K562 (cell line): Measurements from ENCODE around the gene PEX13. TPM values are rescaled to one million over a fixed set of nuclear protein-coding genes. Genes with fewer than 3 reads are reported as not detected.

Experiments used
- ATAC-seq: fragments of 200-7000 bp; cut with Tn5 transposase; 3 replicates; pipeline ENCODE4 v1.9.1; 2020; ENCODE audit warnings: moderate library complexity
- BruUV-seq: library from RNA; stranded (reverse); fragments of 400-500 nt; replicated peaks from 2 replicates; lab custom pipeline; 2021; lab: Mats Ljungman, UMichigan
- CTCF ChIA-PET: fragments of 300-600 bp; formaldehyde crosslinking; extraction: SDS; loops from one replicate; lab custom pipeline; 2021; ENCODE audit warnings: low intra/inter-chr PET ratio; lab: Yijun Ruan, JAX
- POLR2A ChIA-PET: fragments of 300-600, 350-650 bp; sonication (Branson Sonifier 250); formaldehyde crosslinking; extraction: SDS; loops from one replicate; lab custom pipeline; 2021; ENCODE audit warnings: antibody characterized with exemption, inconsistent platforms; lab: Yijun Ruan, JAX
- DNase-seq, 4 experiments: peaks; one replicate each; pipeline versions ENCODE4 v3.0.0 to v3.0.0-alpha.2; 2011 to 2018; ENCODE audit warnings: low spot score in 3 of 4, mixed read lengths in 3 of 4; ENCODE audit errors: extremely low read depth in 1 of 4
- FAIRE-seq: peaks from 2 replicates; lab custom pipeline; 2011; peaks lifted over from hg19 to GRCh38; lab: Jason Lieb, UNC
- H2AFZ ChIP-seq: 2 replicates; pipeline ENCODE4 v1.6.0; 2011; ENCODE audit warnings: low read depth, low read length, control low read depth, inconsistent platforms
- H3K27ac ChIP-seq: fragments of 200-600 bp; 3 replicates; pipeline ENCODE4 v1.8.0; 2011; ENCODE audit warnings: low read depth, mild to moderate bottlenecking, control low read depth, inconsistent platforms, low read length, moderate library complexity, mixed read lengths; ENCODE audit errors: extremely low read depth
- H3K27me3 ChIP-seq, 2 experiments: fragments of 300-600 bp in 1 of 2; 2 replicates in 1 of 2; 3 replicates in 1 of 2; pipeline versions ENCODE4 v1.6.0 to v1.8.0; 2011; ENCODE audit warnings: inconsistent platforms in 2 of 2, low read length in 2 of 2, mild to moderate bottlenecking in 1 of 2, mixed read lengths in 1 of 2, moderate library complexity in 1 of 2; ENCODE audit not compliant: control insufficient read depth in 2 of 2, insufficient read depth in 2 of 2
- H3K36me3 ChIP-seq: fragments of 300-600 bp; 3 replicates; pipeline ENCODE4 v1.8.0; 2011; ENCODE audit warnings: mild to moderate bottlenecking, low read length, inconsistent platforms; ENCODE audit not compliant: control insufficient read depth, insufficient read depth
- H3K4me1 ChIP-seq, 2 experiments: fragments of 200-600 bp in 1 of 2; replicated peaks in 1 of 2; 2 replicates in 1 of 2; 3 replicates in 1 of 2; pipeline versions ENCODE4 v1.5.1 to v1.8.0; 2011; ENCODE audit warnings: inconsistent platforms in 2 of 2, low read length in 2 of 2, mild to moderate bottlenecking in 1 of 2, mixed read lengths in 1 of 2, moderate library complexity in 1 of 2; ENCODE audit not compliant: control insufficient read depth in 2 of 2, insufficient read depth in 2 of 2
- H3K4me2 ChIP-seq: 2 replicates; pipeline ENCODE4 v1.6.1; 2011; ENCODE audit warnings: low read length, control low read depth, inconsistent platforms, mixed read lengths; ENCODE audit not compliant: insufficient read depth
- H3K4me3 ChIP-seq: fragments of 200-600 bp; sonication (generic), shearing (Covaris generic); 2 replicates; pipeline ENCODE4 v1.5.1; 2016; ENCODE audit warnings: control low read depth, inconsistent platforms
- H3K79me2 ChIP-seq: fragments of 200-600 bp; 3 replicates; pipeline ENCODE4 v1.8.0; 2011; ENCODE audit warnings: low read length, inconsistent platforms; ENCODE audit not compliant: control insufficient read depth, insufficient read depth
- H3K9ac ChIP-seq, 2 experiments: 2 replicates each; pipeline versions ENCODE4 v1.6.0 to v1.6.1; 2011; ENCODE audit warnings: low read depth in 2 of 2, low read length in 2 of 2, control low read depth in 1 of 2, inconsistent platforms in 1 of 2, mild to moderate bottlenecking in 1 of 2, mixed read lengths in 1 of 2; ENCODE audit not compliant: insufficient read depth in 1 of 2
- H3K9me1 ChIP-seq: one replicate; pipeline ENCODE4 v1.6.0; 2011; ENCODE audit warnings: inconsistent platforms, mild to moderate bottlenecking, low read length, moderate library complexity; ENCODE audit not compliant: control insufficient read depth, insufficient read depth
- H3K9me3 ChIP-seq: replicated peaks from 2 replicates; pipeline ENCODE4 v1.5.1; 2011; ENCODE audit warnings: low read depth, low read length, inconsistent platforms; ENCODE audit not compliant: control insufficient read depth, insufficient read depth
- H4K20me1 ChIP-seq: replicated peaks from 2 replicates; pipeline ENCODE4 v1.6.1; 2011; ENCODE audit warnings: low read length, inconsistent platforms, mixed read lengths; ENCODE audit not compliant: control insufficient read depth, insufficient read depth
- CBX1 ChIP-seq: sonication (generic); IDR thresholded peaks from 2 replicates; pipeline ENCODE4 v1.6.1; 2016; ENCODE audit warnings: antibody characterized with exemption, low read depth, mild to moderate bottlenecking
- HSF4 ChIP-seq: fragments of 250-450 bp; sonication (Bioruptor Pico); IDR thresholded peaks from 2 replicates; pipeline ENCODE4 v2.1.2; 2022; ENCODE audit warnings: mild to moderate bottlenecking, moderate library complexity, borderline replicate concordance
- ILK ChIP-seq: fragments of 450-650 bp; IDR thresholded peaks from 2 replicates; pipeline ENCODE4 v1.6.1; 2016; ENCODE audit warnings: missing genetic modification characterization, low read depth, mild to moderate bottlenecking, missing compliant biosample characterization, moderate library complexity, borderline replicate concordance
- JUNB ChIP-seq: fragments of 450-650 bp; formaldehyde crosslinking; conservative IDR thresholded peaks from 2 replicates; pipeline ENCODE4 v1.4.0; 2020; ENCODE audit warnings: mild to moderate bottlenecking
- L3MBTL2 ChIP-seq: fragments of 450-650 bp; IDR thresholded peaks from 2 replicates; pipeline ENCODE4 v1.6.1; 2016; ENCODE audit warnings: mild to moderate bottlenecking, moderate library complexity
- MBD2 ChIP-seq: sonication (generic); IDR thresholded peaks from 2 replicates; pipeline ENCODE4 v1.6.1; 2016; ENCODE audit warnings: low read depth, borderline replicate concordance
- NFATC3 ChIP-seq: fragments of 450-650 bp; IDR thresholded peaks from 2 replicates; pipeline ENCODE4 v1.6.1; 2017; ENCODE audit warnings: mild to moderate bottlenecking
- NFIC ChIP-seq: fragments of 450-650 bp; IDR thresholded peaks from 2 replicates; pipeline ENCODE4 v1.6.1; 2017; ENCODE audit warnings: mild to moderate bottlenecking, inconsistent platforms
- NR0B1 ChIP-seq: fragments of 450-650 bp; IDR thresholded peaks from one replicate; pipeline ENCODE4 v1.6.1; 2018; ENCODE audit warnings: mild to moderate bottlenecking, moderate library complexity; ENCODE audit not compliant: partially characterized antibody
- STAT5B ChIP-seq: fragments of 250-450 bp; sonication (Bioruptor Pico); IDR thresholded peaks from 2 replicates; pipeline ENCODE4 v1.8.0; 2021; ENCODE audit warnings: mild to moderate bottlenecking, inconsistent platforms
- ZEB2 ChIP-seq: fragments of 450-650 bp; IDR thresholded peaks from 2 replicates; pipeline ENCODE4 v1.6.1; 2016
- ZKSCAN3 ChIP-seq: fragments of 250-450 bp; sonication (Bioruptor Pico); IDR thresholded peaks from 2 replicates; pipeline ENCODE4 v1.4.0; 2020
- ZNF143 ChIP-seq: sonication (generic); formaldehyde crosslinking; IDR thresholded peaks from 2 replicates; pipeline ENCODE4 v1.9.0; 2022; ENCODE audit warnings: mild to moderate bottlenecking, missing genetic modification reagents
- ZNF518B ChIP-seq: fragments of 250-450 bp; sonication (Bioruptor Pico); IDR thresholded peaks from 2 replicates; pipeline ENCODE4 v1.5.0; 2021; ENCODE audit warnings: mild to moderate bottlenecking, moderate library complexity
- ZSCAN29 ChIP-seq: fragments of 450-650 bp; IDR thresholded peaks from 2 replicates; pipeline ENCODE4 v1.6.1; 2017
- WGBS: fragments of 100-300 bp; shearing (Covaris generic); methylation state at CpG from one replicate; pipeline ENCODE4 v1.1.6; 2016; ENCODE audit warnings: low coverage, mixed read lengths; ENCODE audit not compliant: insufficient coverage; ENCODE audit errors: missing lambda C conversion rate; 5-methylcytosine and 5-hydroxymethylcytosine counted together
- in situ Hi-C: fragments of 300-500 bp; cut with MboI; formaldehyde crosslinking; loops from 4 replicates; pipeline ENCODE4 v1.15.0; 2018; ENCODE audit warnings: inconsistent platforms, mixed read lengths
- intact Hi-C: fragments of 100-400 bp; cut with micrococcal nuclease; formaldehyde crosslinking; loops from 2 replicates; pipeline ENCODE4 v1.14.2; 2022
- polyA plus RNA-seq, 8 experiments: library from polyadenylated mRNA; depleted of rRNA in 4 of 8; stranded (reverse) in 5 of 8; unstranded in 3 of 8; fragments of >200 nt; fragmentation: Nextera tagmentation in 2 of 8; fragmentation: Illumina TruSeq in 1 of 8; extraction: Ambion mirVana in 2 of 8; extraction: Trizol in 1 of 8; gene quantifications; 2 replicates each; pipeline versions ENCODE4 v1.2.1 to v1.2.3, GENCODE V29; 2011 to 2014; ENCODE audit warnings: inconsistent platforms in 1 of 8, missing spikeins in 1 of 8
- total RNA-seq, 7 experiments: library from RNA; depleted of rRNA in 6 of 7; stranded (reverse); fragments of >200 nt in 6 of 7; fragmentation: Illumina TruSeq in 2 of 7; extraction: Trizol in 2 of 7; gene quantifications; 2 replicates each; pipeline versions ENCODE4 v1.2.1 to v1.2.3, GENCODE V29; 2011 to 2021; ENCODE audit warnings: low replicate concordance in 1 of 7
- TF ChIP-seq, protein P1 (sequence below): sonication (generic); IDR thresholded peaks from 2 replicates; pipeline ENCODE4 v1.6.1; 2016
- TF ChIP-seq, protein P2 (sequence below): fragments of 250-450 bp; sonication (Bioruptor Pico); IDR thresholded peaks from 2 replicates; pipeline ENCODE4 v1.9.0; 2021; ENCODE audit warnings: mild to moderate bottlenecking, inconsistent platforms

Gene PEX13
- total and polyA plus RNA-seq, 9 of the 15 experiments (the other 6 are each of a cell fraction or from before 2014, with no cell fraction given): 4.0 to 30.4 (median 18.8) TPM

DNA sequence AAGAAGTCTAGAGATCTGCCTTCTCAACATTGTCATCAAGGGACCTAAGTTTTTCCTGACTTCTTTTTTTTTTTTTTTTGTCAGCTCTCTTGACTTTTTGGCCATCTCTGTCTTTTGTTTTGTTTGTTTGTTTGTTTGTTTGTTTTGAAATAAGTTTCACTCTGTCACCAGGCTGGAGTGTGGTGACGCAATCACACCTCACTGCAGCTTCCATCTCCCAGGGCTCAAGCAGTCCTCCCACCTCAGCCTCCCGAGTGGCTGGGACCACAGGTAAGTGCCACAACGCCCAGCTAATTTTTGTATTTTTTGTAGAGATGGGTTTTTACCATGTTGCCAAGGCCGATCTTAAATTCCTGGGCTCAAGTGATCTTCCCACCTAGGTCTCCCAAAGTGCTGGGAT, 6.2 kb downstream of the PEX13 start:
- Histone ChIP-seq H3K36me3 (peaks cover 21% of the 10 kb centered on the region; the same call in 2 of the 3 replicates), H3K4me1 (peaks cover 0 to 4% of the 10 kb centered on the region in 2 experiments; a peak in 2 of 5 replicates), H3K9me3 (no peaks in the 10 kb centered on the region), H3K27me3 (no peaks in the 10 kb centered on the region), H3K9me1 (no peaks in the 10 kb centered on the region), H3K27ac (no peak overlapping the region), H3K4me3 (no peak overlapping the region), H2AFZ (no peak overlapping the region), H3K79me2 (peaks cover 43% of the 10 kb centered on the region), H3K9ac (no peak overlapping the region), H4K20me1 (no peaks in the 10 kb centered on the region), H3K4me2 (no peak overlapping the region)
- intact Hi-C loops: no loop called here
- no peak for ATAC-seq
- WGBS: 74% methylated on average over 4 of the region's 4 CpGs
- CTCF ChIA-PET: no interaction called here
- in situ Hi-C loops: no loop called here
- POLR2A ChIA-PET: no interaction called here
- BruUV-seq: no TSS peak
- FAIRE-seq: no peak
- DNase-seq: no peak
- TF ChIP-seq ZEB2 (no peak), MBD2 (no peak), HSF4 (no peak), NR0B1 (no peak), ZNF518B (no peak), ILK (tag) (no peak), CBX1 (no peak), STAT5B (CRISPR knock-in tag) (no peak), ZSCAN29 (no peak), NFATC3 (no peak), ZKSCAN3 (CRISPR knock-in tag) (no peak), JUNB (CRISPR knock-in tag) (no peak), ZNF143 (CRISPR knock-in tag) (no peak), L3MBTL2 (no peak), NFIC (no peak)
- TF ChIP-seq, protein P1, sequence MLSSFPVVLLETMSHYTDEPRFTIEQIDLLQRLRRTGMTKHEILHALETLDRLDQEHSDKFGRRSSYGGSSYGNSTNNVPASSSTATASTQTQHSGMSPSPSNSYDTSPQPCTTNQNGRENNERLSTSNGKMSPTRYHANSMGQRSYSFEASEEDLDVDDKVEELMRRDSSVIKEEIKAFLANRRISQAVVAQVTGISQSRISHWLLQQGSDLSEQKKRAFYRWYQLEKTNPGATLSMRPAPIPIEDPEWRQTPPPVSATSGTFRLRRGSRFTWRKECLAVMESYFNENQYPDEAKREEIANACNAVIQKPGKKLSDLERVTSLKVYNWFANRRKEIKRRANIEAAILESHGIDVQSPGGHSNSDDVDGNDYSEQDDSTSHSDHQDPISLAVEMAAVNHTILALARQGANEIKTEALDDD: no peak
- TF ChIP-seq, protein P2, sequence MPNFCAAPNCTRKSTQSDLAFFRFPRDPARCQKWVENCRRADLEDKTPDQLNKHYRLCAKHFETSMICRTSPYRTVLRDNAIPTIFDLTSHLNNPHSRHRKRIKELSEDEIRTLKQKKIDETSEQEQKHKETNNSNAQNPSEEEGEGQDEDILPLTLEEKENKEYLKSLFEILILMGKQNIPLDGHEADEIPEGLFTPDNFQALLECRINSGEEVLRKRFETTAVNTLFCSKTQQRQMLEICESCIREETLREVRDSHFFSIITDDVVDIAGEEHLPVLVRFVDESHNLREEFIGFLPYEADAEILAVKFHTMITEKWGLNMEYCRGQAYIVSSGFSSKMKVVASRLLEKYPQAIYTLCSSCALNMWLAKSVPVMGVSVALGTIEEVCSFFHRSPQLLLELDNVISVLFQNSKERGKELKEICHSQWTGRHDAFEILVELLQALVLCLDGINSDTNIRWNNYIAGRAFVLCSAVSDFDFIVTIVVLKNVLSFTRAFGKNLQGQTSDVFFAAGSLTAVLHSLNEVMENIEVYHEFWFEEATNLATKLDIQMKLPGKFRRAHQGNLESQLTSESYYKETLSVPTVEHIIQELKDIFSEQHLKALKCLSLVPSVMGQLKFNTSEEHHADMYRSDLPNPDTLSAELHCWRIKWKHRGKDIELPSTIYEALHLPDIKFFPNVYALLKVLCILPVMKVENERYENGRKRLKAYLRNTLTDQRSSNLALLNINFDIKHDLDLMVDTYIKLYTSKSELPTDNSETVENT: no peak
